ENCODE results near the gene ZNF441. TPM values are rescaled to one million over a fixed set of nuclear protein-coding genes. Genes with fewer than 3 reads are reported as not detected.

Gene ZNF441
- total and polyA plus RNA-seq, 2 of the 4 experiments (the other 2 are of a cell fraction), result 2.8 to 9.7 TPM

DNA sequence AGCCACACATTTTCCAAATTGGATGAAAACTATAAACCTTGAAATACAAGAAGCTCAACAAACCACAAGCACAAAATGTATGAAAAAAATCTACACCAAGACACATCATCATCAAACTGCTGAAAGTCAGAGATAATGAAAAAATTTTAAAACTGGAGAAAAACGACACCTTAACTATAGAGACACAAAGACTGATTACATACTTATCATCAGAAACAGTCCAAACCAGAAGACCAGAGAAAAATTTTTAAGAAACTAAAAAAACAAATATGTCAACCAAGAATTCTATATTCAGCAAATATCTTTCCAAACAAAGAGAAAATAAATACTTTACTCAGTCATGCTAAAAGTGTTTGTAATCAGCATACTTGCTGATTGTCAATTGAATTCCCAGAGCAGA is 19.5 kb upstream of the ZNF441 start:
- Histone ChIP-seq H2BK120ac (ENCODE audit: low read depth, low read length) (no peak overlapping the region), H3K9me3 (ENCODE audit: control insufficient read depth, insufficient read depth, low read length) (no peaks in the 10 kb centered on the region; the same call in 1 of the 2 replicates), H4K20me1 (ENCODE audit: insufficient read depth, low read length) (no peaks in the 10 kb centered on the region), H2AFZ (replicated peaks; ENCODE audit: low read length, poor library complexity) (no peak overlapping the region), H4K91ac (ENCODE audit: insufficient read depth, low read depth, low read length) (no peak overlapping the region), H2AK9ac (replicated peaks; ENCODE audit: low read depth, low read length, poor library complexity) (no peak overlapping the region), H3K9ac (ENCODE audit: low read depth, low read length) (no peak overlapping the region), H2BK5ac (ENCODE audit: low read depth, low read length, poor library complexity, severe bottlenecking) (no peak overlapping the region), H3K79me1 (ENCODE audit: low read depth in 1 of 2, low read length in 2 of 2) (no peaks in the 10 kb centered on the region), H2BK20ac (ENCODE audit: low read depth, low read length) (no peak overlapping the region), H3K4me2 (ENCODE audit: low read depth, low read length) (no peak overlapping the region), H3K4me3 (ENCODE audit: insufficient read depth, low read depth, low read length) (no peak overlapping the region), H3K18ac (ENCODE audit: low read depth, low read length) (no peak overlapping the region), H3K23ac (ENCODE audit: low read depth, low read length) (no peak overlapping the region), H2BK15ac (ENCODE audit: low read depth, low read length) (no peak overlapping the region), H3K9me1 (ENCODE audit: insufficient read depth, low read length) (no peaks in the 10 kb centered on the region), H3K27ac (ENCODE audit: insufficient read depth, low read length) (no peak overlapping the region), H3K14ac (replicated peaks; ENCODE audit: low read depth, low read length) (no peak overlapping the region), H4K5ac (ENCODE audit: low read depth, low read length) (no peak overlapping the region), H2AK5ac (ENCODE audit: low read depth, low read length) (no peak overlapping the region), H3K4me1 (ENCODE audit: control insufficient read depth, insufficient read depth, low read length) (no peaks in the 10 kb centered on the region), H4K8ac (ENCODE audit: low read depth in 2 of 2, low read length in 2 of 2) (no peak overlapping the region), H3K56ac (ENCODE audit: extremely low read depth, insufficient read depth, low read length) (no peak overlapping the region), H3K4ac (ENCODE audit: low read depth, low read length) (no peak overlapping the region), H3K27me3 (ENCODE audit: control insufficient read depth, insufficient read depth, low read length) (no peaks in the 10 kb centered on the region), H3K36me3 (ENCODE audit: control insufficient read depth, insufficient read depth, low read length) (no peaks in the 10 kb centered on the region)
- intact Hi-C loops (cut with micrococcal nuclease) (no loop called here), dilution Hi-C loops (cut with HindIII; ENCODE audit: low sequenced_read_pairs, unreplicated experiment) (no loop called here), in situ Hi-C loops (cut with MboI; ENCODE audit: low sequenced_read_pairs) (no loop called here)
- TF ChIP-seq, protein P1, sequence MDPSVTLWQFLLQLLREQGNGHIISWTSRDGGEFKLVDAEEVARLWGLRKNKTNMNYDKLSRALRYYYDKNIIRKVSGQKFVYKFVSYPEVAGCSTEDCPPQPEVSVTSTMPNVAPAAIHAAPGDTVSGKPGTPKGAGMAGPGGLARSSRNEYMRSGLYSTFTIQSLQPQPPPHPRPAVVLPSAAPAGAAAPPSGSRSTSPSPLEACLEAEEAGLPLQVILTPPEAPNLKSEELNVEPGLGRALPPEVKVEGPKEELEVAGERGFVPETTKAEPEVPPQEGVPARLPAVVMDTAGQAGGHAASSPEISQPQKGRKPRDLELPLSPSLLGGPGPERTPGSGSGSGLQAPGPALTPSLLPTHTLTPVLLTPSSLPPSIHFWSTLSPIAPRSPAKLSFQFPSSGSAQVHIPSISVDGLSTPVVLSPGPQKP (IDR thresholded peaks at IDR 0.05; ENCODE audit: borderline replicate concordance, low read depth, low read length), result no peak
- DNase-seq (no peak), ATAC-seq (ENCODE audit: low read depth) (no peak)
- BruUV-seq (replicated peaks), result no TSS peak
- POLR2A ChIA-PET (ENCODE audit: unreplicated experiment), result no interaction called here
- CTCF ChIA-PET, result no interaction called here
- no CpG with 5 or more reads among the region's 1 CpG for WGBS, 2 experiments (ENCODE audit: extremely low coverage in 2 of 2, insufficient read length in 1 of 2)
